G401 (cell line): ENCODE data around the gene CCL3. TPM values are rescaled to one million over a fixed set of nuclear protein-coding genes. Genes with fewer than 3 reads are reported as not detected.

Source experiments
- DNase-seq: peaks from one replicate; pipeline ENCODE4 v3.0.0-alpha.2; 2015; ENCODE audit warnings: low spot score
- in situ Hi-C: cut with HindIII; loops from 2 replicates; pipeline ENCODE4 v1.10.0; 2016; ENCODE audit warnings: low sequenced_read_pairs, mixed read lengths
- total RNA-seq: library from RNA; depleted of rRNA; stranded (reverse); fragments of >200 nt; shearing (Covaris generic); gene quantifications from 2 replicates; pipeline ENCODE4 v1.2.3, GENCODE V29; 2014; rRNA removed

Gene CCL3
- total RNA-seq, 1 experiment from 2014 or later, result not detected

GRCh38 chr17:36059406-36059805 is 30.5 kb downstream of the CCL3 start:
- DNase-seq, result no peak
- in situ Hi-C loops, result no loop called here

GRCh38 chr17:36057911-36058310 is 32.0 kb downstream of the CCL3 start:
- DNase-seq, result no peak
- in situ Hi-C loops, result no loop called here

GRCh38 chr17:36055921-36056520 is 33.9 kb downstream of the CCL3 start:
- in situ Hi-C loops, result no loop called here
- DNase-seq, result no peak

GRCh38 chr17:36055171-36055570 is 34.8 kb downstream of the CCL3 start:
- in situ Hi-C loops, result no loop called here
- DNase-seq, result no peak

- DNase-seq, result no peak
- in situ Hi-C loops, result no loop called here
These were observed 40.3 kb downstream of the CCL3 start for GRCh38 chr17:36049643-36050042.

GRCh38 chr17:36048066-36048465 is 41.9 kb downstream of the CCL3 start:
- in situ Hi-C loops, result no loop called here
- no peak for DNase-seq

Other genes with a start within 250 kb of the CCL3 start
- not detected in 2 replicates for gene HEATR9, start 221.3 kb downstream of the CCL3 start, total RNA-seq
- not detected in 2 replicates for gene CCL5, start 209.8 kb downstream of the CCL3 start, total RNA-seq
- gene RDM1, start 159.4 kb downstream of the CCL3 start, total RNA-seq, result 2.2 and 4.7 TPM in 2 replicates
- gene LYZL6, start 146.4 kb downstream of the CCL3 start, total RNA-seq, result not detected in 2 replicates
- gene CCL16, start 108.6 kb downstream of the CCL3 start, total RNA-seq, result not detected in 2 replicates
- gene CCL14, start 103.4 kb downstream of the CCL3 start, total RNA-seq, result not detected in 2 replicates
- gene CCL15, start 88.6 kb downstream of the CCL3 start, total RNA-seq, result not detected in 2 replicates
- gene CCL23, start 72.2 kb downstream of the CCL3 start, total RNA-seq, result not detected in 2 replicates
- gene CCL18, start 25.9 kb downstream of the CCL3 start, total RNA-seq, result not detected in 2 replicates
- not detected in 2 replicates for gene CCL4, start 13.7 kb upstream of the CCL3 start, total RNA-seq
- not detected in 2 replicates for gene TBC1D3B, start 86.5 kb upstream of the CCL3 start, total RNA-seq
- not detected in 2 replicates for gene CCL3L1, start 106.6 kb upstream of the CCL3 start, total RNA-seq
- gene CCL4L2, start 120.9 kb upstream of the CCL3 start, total RNA-seq, result not detected in 2 replicates
- gene TBC1D3I, start 174.4 kb upstream of the CCL3 start, total RNA-seq, result not detected in 2 replicates
- gene TBC1D3G, start 233.7 kb upstream of the CCL3 start, total RNA-seq, result 0.74 TPM in 1 of 2 replicates, not detected in the other